GM21528 (cell line): ENCODE results near the gene SKIC2.

Source experiments
- ATAC-seq: cut with Tn5 transposase; IDR thresholded peaks from one replicate; pipeline ENCODE4 v1.9.1; 2021; ENCODE audit warnings: mild to moderate bottlenecking, moderate library complexity; ENCODE audit not compliant: unreplicated experiment, low FRiP score

Gene SKIC2

DNA sequence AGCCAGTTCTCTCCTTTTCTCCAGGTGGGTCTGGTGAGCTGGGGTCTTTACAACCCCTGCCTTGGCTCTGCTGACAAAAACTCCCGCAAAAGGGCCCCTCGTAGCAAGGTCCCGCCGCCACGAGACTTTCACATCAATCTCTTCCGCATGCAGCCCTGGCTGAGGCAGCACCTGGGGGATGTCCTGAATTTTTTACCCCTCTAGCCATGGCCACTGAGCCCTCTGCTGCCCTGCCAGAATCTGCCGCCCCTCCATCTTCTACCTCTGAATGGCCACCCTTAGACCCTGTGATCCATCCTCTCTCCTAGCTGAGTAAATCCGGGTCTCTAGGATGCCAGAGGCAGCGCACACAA lies 13.8 kb upstream of the SKIC2 start:
- no peak for ATAC-seq

- ATAC-seq = no peak
Measured at GRCh38 chr6:31945507-31946369, 13.2 kb upstream of the SKIC2 start, which contains the start of gene CFB. CFB (plus strand) TSS chr6:31946095; CDS start chr6:31946222, 127 bp downstream.

GRCh38 chr6:31946370-31946885 lies 12.5 kb upstream of the SKIC2 start:
- ATAC-seq = no peak

DNA sequence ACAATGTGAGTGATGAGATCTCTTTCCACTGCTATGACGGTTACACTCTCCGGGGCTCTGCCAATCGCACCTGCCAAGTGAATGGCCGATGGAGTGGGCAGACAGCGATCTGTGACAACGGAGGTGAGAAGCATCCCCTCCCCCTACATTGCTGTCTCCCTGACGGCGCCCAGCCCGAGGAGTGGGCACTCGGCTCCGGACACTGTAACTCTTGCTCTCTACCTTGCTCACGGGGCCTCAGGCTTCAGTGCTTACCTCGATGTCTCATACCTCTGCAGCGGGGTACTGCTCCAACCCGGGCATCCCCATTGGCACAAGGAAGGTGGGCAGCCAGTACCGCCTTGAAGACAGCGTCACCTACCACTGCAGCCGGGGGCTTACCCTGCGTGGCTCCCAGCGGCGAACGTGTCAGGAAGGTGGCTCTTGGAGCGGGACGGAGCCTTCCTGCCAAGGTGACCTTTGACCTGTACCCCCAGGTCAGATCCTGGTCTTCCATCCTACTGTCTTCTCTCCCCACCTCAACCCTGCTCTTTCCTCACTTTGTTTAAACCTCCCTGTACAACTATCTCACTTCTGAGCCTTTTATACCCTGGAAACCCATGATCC lies 11.8 kb upstream of the SKIC2 start:
- ATAC-seq = no peak

DNA sequence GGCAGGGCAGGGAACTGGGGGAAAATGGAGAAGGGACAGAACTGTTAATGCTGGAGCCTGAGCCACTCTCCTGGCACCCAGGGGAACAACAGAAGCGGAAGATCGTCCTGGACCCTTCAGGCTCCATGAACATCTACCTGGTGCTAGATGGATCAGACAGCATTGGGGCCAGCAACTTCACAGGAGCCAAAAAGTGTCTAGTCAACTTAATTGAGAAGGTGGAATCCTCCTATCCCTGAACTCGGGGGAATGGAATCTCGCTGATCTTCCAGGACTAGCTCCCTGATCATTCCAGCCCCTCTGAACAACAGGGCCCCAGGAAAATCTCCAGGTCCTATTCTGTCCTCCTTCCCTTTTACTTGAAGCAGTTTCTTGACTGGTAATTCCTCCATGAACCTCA lies 11.1 kb upstream of the SKIC2 start:
- no peak for ATAC-seq

- ATAC-seq = no peak
Measured at GRCh38 chr6:31948306-31948705, 10.7 kb upstream of the SKIC2 start.

GRCh38 chr6:31948753-31949413 lies 10.1 kb upstream of the SKIC2 start:
- no peak for ATAC-seq

DNA sequence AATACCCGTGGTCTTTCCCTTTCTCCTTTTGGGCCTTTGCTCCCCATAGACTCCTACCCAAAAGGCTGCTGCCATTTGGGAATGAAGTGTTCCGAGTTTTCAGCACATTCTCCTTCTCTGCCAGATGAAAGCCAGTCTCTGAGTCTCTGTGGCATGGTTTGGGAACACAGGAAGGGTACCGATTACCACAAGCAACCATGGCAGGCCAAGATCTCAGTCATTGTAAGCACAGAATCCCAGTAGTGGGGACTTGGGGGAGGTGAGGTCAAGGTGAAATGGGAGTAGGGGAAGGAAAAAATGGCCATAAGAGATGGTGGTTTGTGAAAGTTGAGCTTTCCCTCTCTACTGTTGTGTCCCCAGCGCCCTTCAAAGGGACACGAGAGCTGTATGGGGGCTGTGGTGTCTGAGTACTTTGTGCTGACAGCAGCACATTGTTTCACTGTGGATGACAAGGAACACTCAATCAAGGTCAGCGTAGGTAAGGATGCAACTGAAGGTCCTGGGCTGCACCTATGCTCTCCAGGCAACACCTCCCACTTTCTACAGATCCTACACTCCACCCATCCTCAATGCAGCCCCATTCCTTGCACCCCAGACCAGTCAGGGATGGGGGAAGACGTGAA lies 8.9 kb upstream of the SKIC2 start:
- ATAC-seq = no peak

- no peak for ATAC-seq
Measured at GRCh38 chr6:31952140-31952805, 6.7 kb upstream of the SKIC2 start.

DNA sequence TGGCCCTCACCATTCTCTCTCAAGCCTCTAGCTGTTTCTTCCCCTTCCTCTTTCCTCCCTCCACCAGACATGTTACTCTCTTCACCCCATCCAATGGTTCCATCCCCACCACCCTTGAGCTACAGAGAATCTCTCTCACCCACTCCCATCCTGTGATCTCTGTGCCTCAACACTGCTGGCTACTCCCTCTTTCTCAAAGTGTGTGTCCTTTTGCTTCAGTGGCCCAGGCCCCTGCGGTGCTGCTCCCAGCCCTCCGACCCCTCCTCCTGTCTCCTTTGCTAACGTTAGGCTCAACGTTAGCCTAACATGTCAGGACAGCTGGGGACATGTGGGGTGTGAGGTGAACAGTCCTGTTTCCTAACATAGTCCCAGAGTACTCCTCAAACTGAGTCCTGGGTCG lies 6.1 kb upstream of the SKIC2 start:
- no peak for ATAC-seq

DNA sequence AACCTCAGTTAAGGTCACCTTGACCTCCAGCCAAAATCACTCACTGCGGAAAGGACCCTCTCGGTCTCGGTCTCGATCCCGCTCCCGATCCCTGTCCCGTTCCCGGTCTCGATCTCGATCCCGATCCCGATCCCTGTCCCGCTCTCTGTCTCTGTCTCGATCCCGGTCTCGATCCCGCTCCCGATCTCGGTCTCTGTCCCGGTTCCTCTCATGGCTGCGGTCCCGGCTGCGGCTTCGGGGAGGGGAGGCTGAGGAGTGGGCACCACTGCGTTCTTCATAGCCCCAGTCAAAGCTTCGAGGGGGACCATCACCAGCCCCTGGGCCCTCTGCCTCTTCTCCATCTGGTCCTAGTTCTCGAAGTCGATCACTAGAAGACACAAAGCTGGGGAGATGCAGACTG lies 4.5 kb upstream of the SKIC2 start:
- ATAC-seq = no peak

GRCh38 chr6:31956796-31957195 lies 2.2 kb upstream of the SKIC2 start:
- ATAC-seq = no peak

- peak; percentile 15 for ATAC-seq
Measured at GRCh38 chr6:31958412-31958740, 599 bp upstream of the SKIC2 start.

- ATAC-seq = no peak
Measured at GRCh38 chr6:31961616-31962015, 2.6 kb downstream of the SKIC2 start.

GRCh38 chr6:31963921-31964320 lies 4.9 kb downstream of the SKIC2 start:
- no peak for ATAC-seq

DNA sequence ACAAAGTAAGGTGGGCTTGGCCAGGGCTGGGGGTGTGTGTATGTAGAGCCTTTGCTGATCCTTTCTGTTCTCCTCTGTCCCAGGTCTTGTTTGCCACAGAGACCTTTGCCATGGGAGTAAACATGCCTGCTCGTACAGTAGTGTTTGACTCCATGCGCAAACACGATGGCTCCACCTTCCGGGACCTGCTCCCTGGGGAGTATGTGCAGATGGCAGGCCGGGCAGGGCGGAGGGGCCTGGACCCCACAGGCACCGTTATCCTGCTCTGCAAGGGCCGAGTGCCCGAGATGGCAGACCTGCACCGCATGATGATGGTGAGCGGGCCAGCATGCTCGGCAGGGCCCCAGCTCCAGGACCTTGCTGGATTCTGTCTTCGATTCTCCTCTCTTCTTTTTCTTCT lies 6.7 kb downstream of the SKIC2 start:
- no peak for ATAC-seq

DNA sequence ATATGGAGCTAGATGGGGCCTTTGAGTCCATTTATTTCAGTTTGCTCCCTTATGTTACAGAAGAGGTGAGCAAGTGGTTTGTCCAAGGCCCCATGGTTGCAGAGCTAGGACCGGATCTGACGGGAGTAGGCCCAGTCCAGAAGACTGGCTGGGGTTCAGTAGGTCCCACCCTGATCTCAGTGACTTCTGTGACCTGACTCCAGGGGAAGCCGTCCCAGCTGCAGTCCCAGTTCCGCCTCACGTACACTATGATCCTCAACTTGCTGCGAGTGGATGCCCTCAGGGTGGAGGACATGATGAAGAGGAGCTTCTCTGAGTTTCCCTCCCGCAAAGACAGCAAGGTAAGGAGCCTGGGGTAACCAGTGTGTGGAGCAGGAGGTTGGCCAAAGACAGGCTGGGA lies 7.5 kb downstream of the SKIC2 start:
- ATAC-seq = no peak

DNA sequence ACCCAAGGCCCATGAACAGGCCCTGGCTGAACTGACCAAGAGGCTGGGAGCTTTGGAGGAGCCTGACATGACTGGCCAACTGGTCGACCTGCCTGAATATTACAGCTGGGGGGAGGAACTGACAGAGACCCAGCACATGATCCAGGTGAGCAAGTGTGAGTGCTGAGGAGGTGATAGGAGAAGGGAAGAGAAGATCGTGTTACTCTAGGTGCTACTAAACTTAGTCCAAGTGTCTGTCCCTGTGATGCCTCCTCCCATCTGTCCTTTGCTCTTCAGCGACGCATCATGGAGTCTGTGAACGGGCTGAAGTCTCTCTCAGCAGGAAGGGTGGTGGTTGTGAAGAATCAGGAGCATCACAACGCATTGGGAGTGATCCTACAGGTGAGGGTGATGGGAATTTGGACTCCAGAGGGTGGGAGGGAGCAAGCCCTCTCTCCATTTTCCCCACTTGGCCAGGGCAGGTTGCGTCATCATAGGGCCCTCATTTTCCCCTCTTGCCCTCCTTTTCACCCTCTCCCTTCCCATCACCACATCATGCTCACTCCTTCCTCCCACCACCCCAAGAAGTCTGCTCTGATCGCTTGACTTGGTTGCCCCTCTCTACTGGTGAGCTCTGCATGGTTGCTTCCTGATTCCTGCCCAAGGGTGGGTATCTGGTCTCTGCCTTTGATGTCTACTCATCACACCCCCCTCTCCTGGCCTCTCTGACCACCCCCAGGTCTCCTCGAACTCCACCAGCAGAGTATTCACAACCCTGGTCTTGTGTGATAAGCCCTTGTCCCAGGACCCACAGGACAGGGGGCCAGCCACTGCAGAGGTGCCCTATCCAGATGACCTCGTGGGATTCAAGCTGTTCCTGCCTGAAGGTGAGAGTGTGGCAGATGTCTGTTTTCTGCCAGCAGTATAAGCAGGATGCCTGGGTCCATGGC lies 8.3 kb downstream of the SKIC2 start:
- no peak for ATAC-seq

DNA sequence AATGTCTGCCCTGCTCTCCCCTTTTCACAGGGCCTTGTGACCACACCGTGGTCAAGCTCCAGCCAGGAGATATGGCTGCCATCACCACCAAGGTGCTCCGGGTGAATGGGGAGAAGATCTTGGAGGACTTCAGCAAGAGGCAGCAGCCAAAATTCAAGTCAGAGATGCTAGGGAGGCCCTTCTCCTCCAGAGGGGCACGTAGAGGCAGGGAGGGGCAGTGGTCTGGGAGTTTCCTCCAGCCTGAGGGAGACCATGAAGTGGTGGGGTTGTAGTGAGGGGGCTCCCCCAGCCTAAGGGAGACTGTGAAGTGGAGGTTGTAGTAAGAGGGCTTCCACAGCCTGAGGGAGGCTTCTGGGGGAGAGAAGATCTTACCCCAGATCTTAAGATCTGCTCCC lies 8.9 kb downstream of the SKIC2 start:
- ATAC-seq = no peak

DNA sequence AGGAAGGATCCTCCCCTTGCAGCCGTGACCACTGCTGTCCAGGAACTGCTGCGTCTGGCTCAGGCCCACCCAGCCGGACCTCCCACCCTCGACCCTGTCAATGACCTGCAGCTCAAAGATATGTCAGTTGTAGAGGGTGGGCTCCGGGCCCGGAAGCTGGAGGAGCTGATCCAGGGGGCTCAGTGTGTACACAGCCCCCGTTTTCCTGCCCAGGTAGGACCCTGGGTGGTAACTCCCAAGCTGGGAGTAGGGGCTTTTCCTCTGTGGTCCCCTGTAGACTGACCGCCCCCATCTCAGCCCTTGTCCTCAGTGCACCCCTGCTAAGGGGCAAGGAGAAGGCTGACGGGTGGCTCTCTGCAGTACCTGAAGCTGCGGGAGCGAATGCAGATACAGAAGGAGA lies 9.4 kb downstream of the SKIC2 start:
- no peak for ATAC-seq
